ENCODE results near the gene MAJIN.

Gene MAJIN

GRCh38 chr11:64892411-64892831 is 79.5 kb downstream of the MAJIN start:
- no peak for DNase-seq (ENCODE audit: low read depth)

- DNase-seq (ENCODE audit: low read depth): no peak
Observed at GRCh38 chr11:64891880-64892279, 80.0 kb downstream of the MAJIN start.

GRCh38 chr11:64891215-64891848 is 80.6 kb downstream of the MAJIN start:
- DNase-seq (ENCODE audit: low read depth): no peak

DNA sequence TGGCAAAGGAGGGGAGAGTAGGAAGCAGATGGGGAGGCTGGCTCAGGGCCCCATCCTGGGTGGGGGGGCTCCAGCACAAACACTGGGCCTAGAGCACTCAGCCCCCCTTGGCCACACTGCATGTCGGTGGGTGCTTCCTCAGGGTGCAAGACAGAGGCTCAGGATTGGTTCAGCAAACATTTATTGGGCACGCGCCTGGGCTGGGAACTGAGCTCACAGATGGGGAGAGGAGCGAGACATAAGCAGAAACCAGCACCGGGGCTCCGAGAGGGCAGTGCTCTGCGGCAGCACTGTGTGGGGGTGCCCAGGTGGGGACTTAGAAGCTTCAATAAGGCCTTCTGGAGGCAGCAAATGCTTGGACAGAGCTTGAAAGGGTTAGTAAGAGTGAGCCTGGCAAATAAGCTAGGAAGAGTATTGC is 81.4 kb downstream of the MAJIN start:
- DNase-seq (ENCODE audit: low read depth): no peak

DNA sequence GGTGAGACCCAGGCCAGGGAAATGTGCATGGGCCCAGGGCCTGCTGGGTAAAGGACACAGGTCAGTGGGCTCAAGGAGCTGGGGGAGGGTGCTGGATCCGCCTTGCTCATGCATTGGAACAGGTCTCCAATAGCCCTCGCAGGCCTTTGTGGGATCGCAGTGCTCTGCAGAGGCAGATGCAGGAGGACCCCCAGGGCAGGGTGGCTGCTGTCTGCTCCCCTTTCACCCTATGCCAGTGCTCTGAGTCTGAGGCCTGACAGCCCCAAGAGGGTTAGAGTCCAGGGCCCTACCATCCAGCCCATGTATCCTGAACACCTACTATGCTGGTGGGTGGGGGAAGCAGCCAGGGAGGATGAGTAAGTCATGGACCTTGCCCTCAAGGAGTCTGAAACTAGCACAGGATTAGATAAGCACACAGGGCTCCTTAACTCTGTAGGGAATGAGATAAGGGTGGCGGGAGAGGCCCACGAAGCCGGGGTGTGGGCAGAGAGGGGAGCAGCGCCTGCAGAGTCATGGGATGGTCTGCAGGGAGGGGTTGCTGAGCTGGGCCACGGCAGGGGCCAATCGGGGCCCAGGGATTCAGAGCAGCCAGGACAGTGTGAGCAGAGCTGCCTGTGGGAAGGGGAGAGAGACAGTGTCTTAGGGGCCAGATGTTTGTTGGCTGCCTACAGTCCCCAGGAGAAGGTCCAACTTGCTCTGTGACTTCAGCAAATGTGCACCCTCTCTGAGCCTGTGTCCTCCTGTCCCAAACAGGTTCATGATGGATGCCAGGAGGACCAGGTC is 83.0 kb downstream of the MAJIN start:
- DNase-seq (ENCODE audit: low read depth): no peak

- DNase-seq (ENCODE audit: low read depth): no peak
Observed at GRCh38 chr11:64888406-64888728, 83.5 kb downstream of the MAJIN start.

Measured in fibroblast of gingiva (primary cell).